Measurements from ENCODE around the gene CAMK4. TPM values are rescaled to one million over a fixed set of nuclear protein-coding genes. Genes with fewer than 3 reads are reported as not detected.

Gene CAMK4
- total RNA-seq: 141 TPM

DNA sequence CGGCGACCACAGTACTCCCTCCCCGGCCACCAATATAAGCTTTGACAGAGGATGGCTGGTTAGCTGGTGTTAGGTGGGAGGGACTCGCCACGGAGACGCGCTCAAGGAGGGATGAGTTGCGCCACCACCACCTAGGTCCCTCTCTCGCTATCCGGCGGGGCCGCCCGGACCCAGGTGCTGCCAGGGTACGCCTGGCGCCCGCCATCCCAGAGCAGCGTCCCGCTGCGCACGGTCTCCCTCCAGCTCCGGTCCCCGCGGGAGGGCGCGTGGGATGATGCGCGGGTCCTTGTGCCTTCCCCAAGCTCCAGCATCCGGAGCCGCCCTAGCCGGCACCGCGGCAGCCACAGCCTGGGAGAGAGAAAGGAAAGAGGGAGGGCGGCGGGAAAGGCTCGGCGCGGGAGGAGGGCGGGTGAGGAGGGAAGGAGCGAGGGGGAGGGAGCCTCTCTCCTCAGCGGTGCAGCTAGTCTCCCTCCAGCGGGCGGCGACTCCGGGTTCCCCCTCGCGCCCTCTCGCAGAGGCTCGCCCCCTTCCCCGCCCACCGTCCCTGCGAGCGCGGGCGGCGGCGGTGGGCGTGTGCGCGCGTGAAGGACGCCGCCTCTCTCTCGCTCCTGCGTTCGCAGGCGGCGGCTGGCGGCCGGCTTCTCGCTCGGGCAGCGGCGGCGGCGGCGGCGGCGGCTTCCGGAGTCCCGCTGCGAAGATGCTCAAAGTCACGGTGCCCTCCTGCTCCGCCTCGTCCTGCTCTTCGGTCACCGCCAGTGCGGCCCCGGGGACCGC is at the start of gene CAMK4:
CAMK4 (plus strand) TSS at position 598 of the 774 bp plus-strand sequence; CDS start at position 698, 100 bp downstream.

DNA sequence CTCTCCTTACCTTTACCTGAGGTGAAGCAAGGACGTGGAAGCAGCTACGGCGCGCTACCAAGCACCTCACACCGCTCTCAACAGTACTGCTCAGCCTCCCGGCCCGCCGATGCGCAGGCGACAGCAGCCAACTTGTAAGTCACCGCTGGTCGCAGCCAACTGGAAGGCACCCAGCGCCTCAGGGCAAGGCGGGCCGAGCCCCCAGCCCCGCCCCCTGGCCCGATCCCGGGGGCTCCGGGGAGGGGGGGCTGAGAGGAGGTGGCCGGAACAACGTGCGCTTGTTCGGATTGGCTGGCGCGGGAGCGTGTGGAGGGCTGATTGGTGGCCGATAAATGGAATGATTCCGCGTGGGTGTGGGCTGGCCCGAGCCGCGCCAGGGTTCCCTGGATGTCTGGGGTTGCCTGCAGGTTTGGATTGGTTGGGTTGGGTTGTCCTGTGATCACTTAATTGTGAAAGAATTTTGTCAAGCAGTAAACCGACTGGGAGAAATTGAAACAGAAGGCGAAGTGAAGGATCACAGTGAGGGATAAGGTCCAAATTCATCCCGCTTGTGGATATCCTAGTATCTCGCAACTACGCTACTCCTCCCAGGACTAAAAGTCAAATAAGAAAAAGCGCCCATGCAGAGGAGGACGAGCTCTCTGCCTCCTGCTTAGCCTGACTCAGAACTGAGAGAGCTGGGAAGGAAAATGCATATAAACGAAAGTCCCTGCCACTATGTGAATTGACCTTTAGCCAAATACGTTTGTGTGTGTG is 288.4 kb downstream of the CAMK4 start, which contains the start of gene STARD4:
STARD4 (minus strand) TSS at position 161 of the 756 bp plus-strand sequence. CDS start 5,102 bp downstream, outside the sequence.

Other genes starting within 250 kb of the CAMK4 start
- gene TSLP, start 152.7 kb upstream of the CAMK4 start, total RNA-seq: not detected
- gene WDR36, start 132.0 kb upstream of the CAMK4 start, total RNA-seq: 47.9 TPM